ENCODE measurements around the gene PAX2.

PAX2 gene

GRCh38 chr10:100740476-100741377, 4.7 kb upstream of the PAX2 start:
- no peak for DNase-seq

GRCh38 chr10:100741378-100742075, 3.9 kb upstream of the PAX2 start:
- DNase-seq: no peak

- DNase-seq: no peak
These were observed 3.2 kb upstream of the PAX2 start for GRCh38 chr10:100742076-100742771.

- DNase-seq: no peak
These were observed 2.4 kb upstream of the PAX2 start for GRCh38 chr10:100742936-100743335.

GRCh38 chr10:100743626-100744135, 1.7 kb upstream of the PAX2 start:
- DNase-seq: no peak

GRCh38 chr10:100744136-100744986, 1.0 kb upstream of the PAX2 start:
- no peak for DNase-seq

- DNase-seq: no peak
These were observed 751 bp downstream of the PAX2 start for GRCh38 chr10:100745882-100746783.

- DNase-seq: no peak
These were observed 1.5 kb downstream of the PAX2 start for GRCh38 chr10:100746784-100747455.

GRCh38 chr10:100747456-100748230, 2.3 kb downstream of the PAX2 start:
- DNase-seq: no peak

GRCh38 chr10:100748231-100749058, 3.1 kb downstream of the PAX2 start:
- no peak for DNase-seq

GRCh38 chr10:100749059-100749308, 3.6 kb downstream of the PAX2 start:
- no peak for DNase-seq

GRCh38 chr10:100749309-100750217, 4.2 kb downstream of the PAX2 start:
- no peak for DNase-seq

GRCh38 chr10:100750291-100751210, 5.2 kb downstream of the PAX2 start:
- DNase-seq: no peak

- no peak for DNase-seq
These were observed 6.0 kb downstream of the PAX2 start for GRCh38 chr10:100751211-100751933.

- DNase-seq: no peak
These were observed 10.4 kb downstream of the PAX2 start for GRCh38 chr10:100755821-100756220.

- DNase-seq: no peak
These were observed 13.9 kb downstream of the PAX2 start for GRCh38 chr10:100759331-100759730.

Measured in cerebellar nuclear complex (tissue), 1 donor.